Endothelial cell (in vitro differentiated cells): ENCODE measurements around the gene LIG1. TPM values are rescaled to one million over a fixed set of nuclear protein-coding genes. Genes with fewer than 3 reads are reported as not detected.
"Not testable (repeated sequence)": the region's sequence is repeated elsewhere in the genome, so short reads cannot be mapped to it uniquely, and the experiment has no call there.

ENCODE experiments used
- DNase-seq: peaks from one replicate; pipeline ENCODE4 v3.0.0; 2021; ENCODE audit warnings: low spot score
- H3K27ac Mint-ChIP-seq: one replicate; pipeline ENCODE4 v1.8.0; 2021; ENCODE audit warnings: mixed read lengths, inconsistent platforms; ENCODE audit not compliant: unreplicated experiment
- H3K27me3 Mint-ChIP-seq: one replicate; pipeline ENCODE4 v1.8.0; 2021; ENCODE audit warnings: mild to moderate bottlenecking, moderate library complexity, mixed read lengths, inconsistent platforms; ENCODE audit not compliant: unreplicated experiment
- H3K36me3 Mint-ChIP-seq: one replicate; pipeline ENCODE4 v1.8.0; 2021; ENCODE audit warnings: mild to moderate bottlenecking, low read depth, mixed read lengths, inconsistent platforms; ENCODE audit not compliant: unreplicated experiment
- H3K4me1 Mint-ChIP-seq: one replicate; pipeline ENCODE4 v1.8.0; 2021; ENCODE audit warnings: mild to moderate bottlenecking, mixed read lengths, inconsistent platforms; ENCODE audit not compliant: unreplicated experiment
- H3K4me3 Mint-ChIP-seq: one replicate; pipeline ENCODE4 v1.8.0; 2021; ENCODE audit warnings: mild to moderate bottlenecking, mixed read lengths, inconsistent platforms; ENCODE audit not compliant: unreplicated experiment
- H3K9me3 Mint-ChIP-seq: one replicate; pipeline ENCODE4 v1.8.0; 2021; ENCODE audit warnings: mixed read lengths, inconsistent platforms; ENCODE audit not compliant: unreplicated experiment
- total RNA-seq: library from RNA; stranded (reverse); fragmentation: NEBNext Ultra II Directional; extraction: Animal tissue kit (Norgen Biotek cat#: 25700); gene quantifications from one replicate; pipeline ENCODE4 v1.2.1, GENCODE V29; 2021; ENCODE audit not compliant: unreplicated experiment
- TF ChIP-seq, protein P1 (sequence below): fragments of 200-600 bp; sonication (generic); IDR thresholded peaks from one replicate; pipeline ENCODE4 v1.5.0; 2021; ENCODE audit warnings: antibody characterized with exemption; ENCODE audit not compliant: unreplicated experiment

The LIG1 gene
- total RNA-seq, 1 donor from 2014 or later, result 51.5 TPM

DNA sequence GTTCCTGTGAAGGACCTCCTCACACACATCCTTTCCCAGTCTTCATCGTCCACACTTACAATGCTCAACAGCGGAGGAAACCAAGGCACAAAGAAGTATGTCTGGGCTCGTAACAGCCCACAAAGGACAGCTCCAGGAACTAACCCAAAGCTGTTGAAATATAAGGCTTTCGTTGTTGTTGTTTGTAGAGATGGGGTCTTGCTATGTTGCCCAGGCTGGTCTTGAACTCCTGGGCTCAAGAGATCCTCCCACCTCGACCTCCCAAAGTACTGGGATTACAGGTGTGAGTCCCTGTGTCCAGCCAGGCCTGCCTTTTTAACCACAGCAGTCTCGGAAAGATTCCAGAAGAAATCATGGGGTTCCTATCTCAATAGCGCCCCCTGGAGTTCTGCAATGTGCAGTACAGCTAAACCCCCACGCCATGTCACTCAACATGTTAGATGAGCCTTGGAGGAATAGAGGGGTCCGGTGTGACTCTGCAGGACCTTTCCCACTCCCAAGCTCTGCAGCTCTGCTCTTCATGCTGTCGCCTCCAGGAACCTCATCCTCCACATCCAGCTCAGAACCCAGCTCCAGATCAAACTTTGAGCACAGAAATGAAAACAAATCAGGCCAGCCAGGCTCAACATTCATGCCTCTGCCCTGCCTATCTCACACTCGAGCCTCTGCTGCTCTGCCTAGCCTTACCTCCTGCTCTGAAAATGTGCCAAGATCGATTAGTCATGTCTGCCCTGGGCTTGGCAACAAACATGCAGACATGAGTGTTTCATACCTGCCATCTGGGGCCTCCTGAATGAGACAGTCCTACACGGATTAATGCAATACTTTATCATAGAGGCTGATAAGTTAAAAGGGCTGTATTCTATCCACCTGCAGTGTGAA lies 67.0 kb downstream of the LIG1 start:
- H3K27me3 Mint-ChIP-seq, result peaks cover 1% of the 10 kb centered on the region
- H3K4me1 Mint-ChIP-seq, result no peaks in the 10 kb centered on the region
- no peaks in the 10 kb centered on the region for H3K36me3 Mint-ChIP-seq
- DNase-seq, result peak; percentile 71
- TF ChIP-seq, protein P1, sequence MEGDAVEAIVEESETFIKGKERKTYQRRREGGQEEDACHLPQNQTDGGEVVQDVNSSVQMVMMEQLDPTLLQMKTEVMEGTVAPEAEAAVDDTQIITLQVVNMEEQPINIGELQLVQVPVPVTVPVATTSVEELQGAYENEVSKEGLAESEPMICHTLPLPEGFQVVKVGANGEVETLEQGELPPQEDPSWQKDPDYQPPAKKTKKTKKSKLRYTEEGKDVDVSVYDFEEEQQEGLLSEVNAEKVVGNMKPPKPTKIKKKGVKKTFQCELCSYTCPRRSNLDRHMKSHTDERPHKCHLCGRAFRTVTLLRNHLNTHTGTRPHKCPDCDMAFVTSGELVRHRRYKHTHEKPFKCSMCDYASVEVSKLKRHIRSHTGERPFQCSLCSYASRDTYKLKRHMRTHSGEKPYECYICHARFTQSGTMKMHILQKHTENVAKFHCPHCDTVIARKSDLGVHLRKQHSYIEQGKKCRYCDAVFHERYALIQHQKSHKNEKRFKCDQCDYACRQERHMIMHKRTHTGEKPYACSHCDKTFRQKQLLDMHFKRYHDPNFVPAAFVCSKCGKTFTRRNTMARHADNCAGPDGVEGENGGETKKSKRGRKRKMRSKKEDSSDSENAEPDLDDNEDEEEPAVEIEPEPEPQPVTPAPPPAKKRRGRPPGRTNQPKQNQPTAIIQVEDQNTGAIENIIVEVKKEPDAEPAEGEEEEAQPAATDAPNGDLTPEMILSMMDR, result peak; percentile 92
- H3K4me3 Mint-ChIP-seq, result no peak overlapping the region
- no peaks in the 10 kb centered on the region for H3K9me3 Mint-ChIP-seq
- H3K27ac Mint-ChIP-seq, result no peak overlapping the region

DNA sequence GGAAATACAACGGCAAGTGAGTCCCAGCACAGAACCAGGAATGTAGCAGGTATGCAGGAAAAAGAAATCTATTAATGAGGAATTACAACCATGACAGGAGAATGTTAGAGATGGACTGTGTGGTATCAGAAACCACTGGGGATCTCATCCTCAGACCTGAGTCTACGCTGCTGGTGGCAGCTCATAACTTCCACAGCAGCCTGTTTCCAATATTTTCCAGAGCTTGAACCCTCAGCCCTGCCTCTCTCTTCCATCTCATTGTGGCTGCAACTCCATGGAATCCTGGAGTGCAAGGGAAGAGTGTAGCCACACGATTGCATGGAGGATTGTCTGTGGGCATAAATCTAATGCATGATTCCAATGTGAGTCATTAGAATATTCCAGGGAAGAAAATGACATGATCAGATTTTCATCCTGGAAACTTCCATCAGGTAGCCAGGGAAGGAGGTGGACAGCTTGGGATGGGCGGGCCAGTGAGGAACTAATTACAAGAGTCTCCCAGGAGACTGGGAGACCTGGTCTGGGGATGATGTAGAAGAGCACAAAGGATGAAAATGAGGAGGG lies 74.5 kb downstream of the LIG1 start:
- Mint-ChIP-seq H3K4me1 (no peaks in the 10 kb centered on the region), H3K9me3 (peaks cover 5% of the 10 kb centered on the region), H3K36me3 (peaks cover 3% of the 10 kb centered on the region), H3K27ac (no peak overlapping the region), H3K4me3 (no peak overlapping the region), H3K27me3 (peaks cover 2% of the 10 kb centered on the region)
- TF ChIP-seq, protein P1, result no peak
- no peak for DNase-seq

DNA sequence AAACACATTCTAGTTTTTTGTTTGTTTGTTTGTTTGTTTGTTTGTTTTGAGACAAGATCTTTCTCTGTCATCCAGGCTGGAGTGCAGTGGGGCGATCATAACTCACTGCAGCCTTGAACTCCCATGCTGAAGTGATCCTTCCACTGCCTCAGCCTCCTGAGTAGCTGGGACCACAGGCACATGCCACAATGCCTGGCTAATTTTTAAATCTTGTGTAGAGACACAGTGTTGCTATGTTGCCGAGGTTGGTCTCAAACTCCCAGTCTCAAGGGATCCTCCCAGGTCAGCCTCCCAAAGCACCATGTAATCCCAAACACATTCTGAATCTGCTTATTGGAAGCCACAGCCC lies 75.3 kb downstream of the LIG1 start:
- H3K27ac Mint-ChIP-seq, result no peak overlapping the region
- no peak overlapping the region for H3K4me3 Mint-ChIP-seq
- DNase-seq, result no peak
- peaks cover 2% of the 10 kb centered on the region for H3K27me3 Mint-ChIP-seq
- TF ChIP-seq, protein P1, result no peak
- H3K36me3 Mint-ChIP-seq, result peaks cover 3% of the 10 kb centered on the region
- peaks cover 5% of the 10 kb centered on the region for H3K9me3 Mint-ChIP-seq
- no peaks in the 10 kb centered on the region for H3K4me1 Mint-ChIP-seq

DNA sequence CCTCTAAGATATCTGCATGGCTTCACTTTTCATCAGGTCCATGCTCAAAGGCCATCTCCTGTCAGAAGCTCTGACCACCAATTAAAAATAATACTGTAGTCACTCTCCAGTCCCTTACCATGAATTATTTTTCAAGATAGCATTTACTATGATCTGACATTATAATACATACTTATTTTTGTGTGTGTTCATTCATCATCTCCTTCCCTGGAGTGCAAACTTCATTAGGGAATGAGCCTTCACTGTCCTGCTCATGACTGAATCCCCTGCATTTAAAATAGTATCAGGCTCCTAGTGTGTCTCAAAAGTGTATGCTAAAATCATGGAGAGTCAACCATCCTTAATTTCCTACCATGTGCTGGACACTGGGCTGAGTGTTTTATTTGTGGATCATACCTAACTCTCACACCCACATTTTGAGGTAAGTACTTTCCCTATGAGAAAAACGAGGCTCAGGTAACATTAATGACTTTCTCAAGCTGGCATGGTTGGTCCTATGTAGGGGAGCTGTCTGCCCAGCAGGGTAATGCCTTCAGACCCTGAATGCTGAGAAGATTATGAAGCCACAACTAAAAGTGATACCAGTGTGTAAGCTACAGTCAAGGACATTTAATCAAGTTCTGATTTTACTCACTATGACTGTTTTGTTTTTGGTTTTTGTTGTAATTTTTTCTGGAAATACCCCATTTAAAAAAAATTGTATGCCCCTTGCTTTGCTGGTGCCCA lies 75.9 kb downstream of the LIG1 start:
- Mint-ChIP-seq H3K36me3 (peaks cover 3% of the 10 kb centered on the region), H3K9me3 (peaks cover 5% of the 10 kb centered on the region)
- no peak for DNase-seq

DNA sequence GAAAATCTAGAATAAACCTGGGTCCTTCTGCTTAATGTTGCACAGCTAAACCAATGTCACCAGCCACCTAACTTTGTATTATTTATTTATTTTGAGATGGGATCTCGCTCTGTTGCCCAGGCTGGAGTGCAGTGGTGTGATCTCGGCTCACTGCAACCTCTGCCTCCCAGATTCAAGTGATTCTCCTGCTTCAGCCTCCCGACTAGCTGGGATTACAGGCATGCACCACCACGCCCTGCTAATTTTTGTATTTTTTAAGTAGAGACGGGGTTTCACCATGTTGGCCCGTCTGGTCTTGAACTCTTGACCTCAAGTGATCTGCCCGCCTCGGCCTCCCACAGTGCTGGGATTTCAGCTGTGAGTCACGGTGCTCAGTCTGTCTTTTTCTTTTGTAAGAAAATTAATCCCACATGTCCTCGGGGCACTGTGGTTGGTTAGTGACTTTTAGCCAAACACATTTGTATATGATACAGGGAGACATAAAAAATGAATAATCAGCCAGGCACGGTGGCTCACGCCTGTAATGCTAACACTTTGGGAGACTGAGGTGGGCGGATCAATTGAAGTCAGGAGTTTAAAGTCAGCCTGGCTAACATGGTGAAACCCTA lies 78.9 kb downstream of the LIG1 start:
- not testable (repeated sequence) for H3K4me3 Mint-ChIP-seq, H3K36me3 Mint-ChIP-seq, H3K27ac Mint-ChIP-seq, H3K27me3 Mint-ChIP-seq, H3K4me1 Mint-ChIP-seq, DNase-seq, H3K9me3 Mint-ChIP-seq

More for the DNA sequence above, 75.9 kb downstream of the LIG1 start:
- peaks cover 2% of the 10 kb centered on the region for H3K27me3 Mint-ChIP-seq
- H3K27ac Mint-ChIP-seq, result no peak overlapping the region
- no peak overlapping the region for H3K4me3 Mint-ChIP-seq
- TF ChIP-seq, protein P1, result no peak
- H3K4me1 Mint-ChIP-seq, result no peaks in the 10 kb centered on the region
